Measurements from ENCODE around the gene SERHL2. TPM values are rescaled to one million over a fixed set of nuclear protein-coding genes. Genes with fewer than 3 reads are reported as not detected.
A peak's percentile ranks its signal among the peaks of the same experiment; 100 is the strongest.
"Not testable (repeated sequence)": the region's sequence is repeated elsewhere in the genome, so short reads cannot be mapped to it uniquely, and the experiment has no call there.

Gene SERHL2
- polyA plus RNA-seq, 1 donor, result 4.9 TPM

DNA sequence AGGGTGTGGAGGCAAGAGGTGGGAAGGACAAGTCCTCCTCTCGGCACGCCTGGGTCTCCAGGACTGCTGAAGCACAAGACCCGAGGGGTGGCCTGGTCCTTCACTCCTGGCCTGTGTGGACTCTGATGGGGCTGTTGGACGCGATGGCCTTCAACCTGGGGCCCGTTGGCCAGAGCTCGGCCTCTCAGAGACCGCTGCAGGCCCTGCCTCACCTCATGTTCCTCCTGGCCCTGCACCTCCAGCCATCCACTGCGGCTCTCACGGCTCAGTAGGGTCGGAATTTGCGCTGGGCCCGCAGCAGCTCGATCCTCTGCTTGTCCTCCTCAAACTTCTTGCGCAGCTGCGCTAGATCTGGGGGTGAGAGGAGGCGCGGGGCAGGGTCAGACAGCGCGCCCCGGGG lies 20.7 kb downstream of the SERHL2 start:
- not testable (repeated sequence) for DNase-seq

DNA sequence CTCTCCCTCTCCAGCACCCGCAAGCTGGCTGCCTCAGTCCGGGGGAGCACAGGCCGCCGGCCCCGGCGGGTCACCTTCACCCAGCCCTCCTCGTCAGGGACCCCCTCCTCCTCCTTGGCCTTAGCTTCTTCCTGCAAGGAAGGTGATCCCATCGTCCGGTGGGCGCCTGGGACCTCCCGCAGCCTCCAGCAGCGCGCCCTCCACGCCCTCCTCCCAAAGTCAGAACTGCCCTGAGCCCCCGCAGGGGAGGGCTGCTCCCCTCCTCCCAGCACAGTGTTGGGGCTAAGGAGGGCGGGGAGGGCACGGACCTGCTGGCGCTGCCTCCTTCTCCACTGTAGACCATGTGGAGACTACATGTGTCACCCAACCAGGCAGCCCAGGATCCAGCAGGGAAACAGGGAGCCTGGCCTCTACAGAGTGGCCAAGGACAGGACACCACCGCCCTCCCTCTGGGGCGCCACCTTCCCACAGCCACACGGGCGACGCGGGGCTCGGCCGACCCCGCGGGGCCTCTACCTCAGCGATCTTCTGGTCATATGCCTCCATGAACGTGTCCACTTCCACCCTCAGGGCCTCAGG lies 22.3 kb downstream of the SERHL2 start:
- DNase-seq, result not testable (repeated sequence)

GRCh38 chr22:42577141-42577540 lies 23.4 kb downstream of the SERHL2 start:
- not testable (repeated sequence) for DNase-seq

DNA sequence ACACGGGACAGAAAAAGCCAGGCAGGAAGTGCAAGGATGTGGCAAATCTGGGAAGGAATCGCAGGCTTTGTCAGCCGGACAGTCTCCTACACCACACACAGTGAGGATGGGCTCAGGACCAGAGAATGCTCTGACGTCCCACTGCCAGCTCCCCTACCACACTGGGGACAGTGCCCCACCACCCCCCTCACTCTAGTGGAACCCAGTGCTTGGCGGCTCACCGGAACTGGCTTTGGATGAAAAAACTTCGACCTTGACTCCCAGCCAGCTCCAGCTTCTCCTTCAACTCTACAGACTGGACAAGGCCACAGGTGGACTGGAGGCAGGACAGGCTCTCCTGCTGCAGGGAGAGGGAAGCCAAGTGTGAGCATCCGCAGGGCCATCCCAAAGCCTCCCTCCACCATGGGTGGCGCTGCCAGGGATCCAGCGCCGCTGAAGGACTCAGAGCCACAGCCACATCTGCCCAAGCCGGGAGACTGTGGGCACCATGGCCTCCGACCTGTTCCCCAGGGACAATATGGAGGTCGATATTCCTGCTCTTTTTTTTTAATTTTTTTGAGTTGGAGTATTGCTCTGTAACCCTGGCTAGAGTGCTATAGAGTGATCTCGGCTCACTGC lies 24.0 kb downstream of the SERHL2 start:
- no peak for DNase-seq

- DNase-seq, result not testable (repeated sequence)
Observed at GRCh38 chr22:42580040-42580439, 26.3 kb downstream of the SERHL2 start.

DNA sequence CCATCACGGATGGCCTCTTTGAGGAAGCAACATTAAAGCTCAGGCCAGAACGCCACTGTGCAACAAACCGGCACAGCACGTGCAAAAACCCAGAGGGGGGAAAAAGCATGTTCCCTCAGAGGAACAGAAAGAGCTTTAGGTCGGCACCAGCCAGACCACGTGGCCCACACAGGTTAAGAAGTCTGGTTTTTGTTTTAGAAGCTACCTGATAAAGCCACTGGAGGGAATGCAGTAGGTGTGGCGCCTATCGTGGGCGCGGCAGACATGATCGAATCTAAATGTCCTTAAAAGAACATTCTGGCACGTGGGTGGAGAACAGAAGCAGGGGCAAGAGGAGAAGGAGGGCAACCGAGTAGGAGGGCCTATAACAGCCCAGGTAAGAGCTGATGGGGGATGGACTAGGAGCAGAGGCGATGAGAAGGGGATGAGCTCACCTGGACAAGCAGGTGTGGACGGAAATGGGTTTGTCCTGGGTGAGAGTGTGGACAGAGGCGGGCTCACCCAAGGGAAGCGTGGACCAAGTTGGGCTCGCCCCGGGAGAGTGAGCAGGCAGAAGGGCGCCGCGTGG lies 27.5 kb downstream of the SERHL2 start:
- DNase-seq, result not testable (repeated sequence)

DNA sequence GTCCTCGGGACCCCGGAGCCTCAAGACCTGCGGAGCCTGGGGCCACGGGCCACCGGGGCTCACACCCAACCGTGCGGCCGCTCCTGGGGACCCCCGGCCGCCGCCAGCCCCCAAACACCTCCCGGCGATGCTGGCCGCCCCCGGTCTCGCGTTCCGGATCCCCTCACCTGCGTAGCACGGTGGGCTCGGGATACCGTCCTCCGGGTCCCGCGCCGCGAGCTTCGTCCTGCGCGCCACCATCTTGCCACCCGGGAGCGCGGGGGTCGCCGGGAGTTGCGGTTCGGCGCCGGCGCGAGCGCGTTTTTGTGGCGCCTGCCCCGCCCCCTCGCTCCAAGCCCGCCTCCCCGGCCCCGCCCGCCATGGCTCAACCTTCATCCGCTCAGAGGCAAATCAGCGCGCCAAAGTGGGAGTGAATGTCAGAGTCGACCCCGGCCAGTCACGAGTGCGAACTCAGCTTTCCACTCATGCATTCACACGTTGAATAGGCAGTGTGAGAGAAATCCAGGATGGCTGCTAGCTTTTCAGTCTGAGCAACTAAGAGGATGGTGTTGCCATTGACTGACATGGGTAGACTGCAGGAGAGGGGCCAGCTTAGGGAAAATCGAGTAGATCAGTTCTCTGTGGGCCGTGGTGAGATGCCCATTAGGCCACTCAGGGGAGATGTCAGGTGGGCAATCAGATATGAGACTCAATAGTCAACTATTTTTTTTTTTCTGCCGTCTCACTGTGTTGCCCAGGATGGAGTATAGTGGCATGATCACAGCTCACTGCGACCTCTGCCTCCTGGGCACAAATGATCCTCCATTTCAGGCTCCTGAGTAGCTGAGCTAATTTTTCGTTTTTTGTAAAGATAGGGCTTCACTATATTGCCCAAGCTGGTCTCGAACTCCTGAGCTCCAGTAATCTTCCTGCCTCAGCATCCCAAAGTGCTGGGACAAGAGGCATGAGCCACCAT lies 28.3 kb downstream of the SERHL2 start:
- peak; percentile 85 for DNase-seq

DNA sequence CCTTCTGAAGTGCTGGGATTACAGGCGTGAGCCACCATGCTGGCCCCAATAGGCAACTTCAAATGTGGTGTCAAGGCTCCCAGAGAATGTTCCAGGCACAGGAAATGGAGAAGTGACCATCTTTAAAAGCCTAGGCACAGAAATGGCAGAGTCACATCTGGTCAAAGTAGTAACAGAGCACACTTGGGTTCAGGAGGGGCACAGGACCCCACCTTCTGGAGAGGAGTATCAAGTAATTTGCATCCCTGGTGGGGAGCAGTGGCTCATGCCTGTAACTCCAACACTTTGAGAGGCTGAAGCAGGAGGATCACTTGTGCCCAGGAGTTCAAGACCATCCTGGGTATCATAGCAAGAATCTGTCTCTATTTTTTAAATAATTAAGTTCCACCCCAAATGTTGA lies 29.2 kb downstream of the SERHL2 start:
- no peak for DNase-seq

DNA sequence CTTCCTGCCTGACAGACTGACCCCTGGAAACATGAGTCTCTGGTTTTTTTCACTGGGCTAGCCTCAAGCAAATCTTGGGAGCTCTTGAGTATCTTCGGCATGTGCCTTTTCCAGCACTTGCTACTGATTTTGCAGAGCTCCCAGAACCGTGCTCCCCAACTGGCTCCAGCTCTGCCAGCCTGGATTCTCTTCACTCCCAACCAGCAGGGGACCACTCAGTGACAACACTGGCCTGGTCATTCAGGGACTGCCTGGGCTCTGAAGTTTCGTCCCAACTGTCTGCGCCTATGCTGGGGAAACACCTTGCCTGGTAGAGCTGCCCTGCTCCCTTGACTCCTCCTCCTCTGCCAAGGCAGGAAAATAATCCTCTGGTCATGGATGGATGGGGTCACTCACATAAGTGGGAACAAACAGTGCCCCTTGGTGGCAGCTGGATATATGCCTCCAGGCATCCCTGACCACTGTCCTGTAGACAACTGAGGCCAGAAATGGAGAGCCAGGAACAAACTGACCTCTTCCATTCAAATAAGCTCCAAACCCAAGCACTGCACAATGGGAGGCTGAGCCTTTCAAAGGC lies 30.7 kb downstream of the SERHL2 start:
- DNase-seq, result no peak

- DNase-seq, result no peak
Observed at GRCh38 chr22:42585096-42585495, 31.3 kb downstream of the SERHL2 start.

- no peak for DNase-seq
Observed at GRCh38 chr22:42586381-42586780, 32.6 kb downstream of the SERHL2 start.

DNA sequence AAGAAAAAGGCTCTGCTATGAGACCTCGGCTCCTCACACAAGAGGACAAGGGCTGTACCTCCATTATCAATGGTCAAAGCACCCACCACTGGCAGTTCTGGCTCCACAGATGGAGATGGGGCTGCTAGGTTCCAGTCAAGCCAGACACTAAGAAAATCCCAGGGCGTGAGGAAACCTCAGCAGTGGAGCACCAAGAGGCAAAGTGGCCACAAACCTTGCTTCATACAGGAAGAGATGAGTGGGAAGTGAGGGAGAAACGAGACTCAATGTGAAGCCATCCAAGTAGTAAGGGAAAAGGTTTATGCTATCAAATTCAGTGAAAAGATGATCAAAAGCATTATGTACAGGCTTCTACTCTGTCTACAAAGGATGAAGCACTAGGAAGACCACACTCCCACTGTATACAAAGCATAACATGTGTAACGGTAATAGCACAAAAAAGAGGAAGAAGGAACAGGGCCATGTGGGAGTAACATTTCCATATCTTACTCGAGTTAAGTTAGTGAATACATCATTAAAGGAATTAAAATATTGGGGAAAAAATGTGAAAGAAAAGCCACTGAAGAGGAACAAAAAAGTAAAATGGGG lies 33.9 kb downstream of the SERHL2 start:
- no peak for DNase-seq

- DNase-seq, result no peak
Observed at GRCh38 chr22:42591987-42592386, 38.2 kb downstream of the SERHL2 start.

DNA sequence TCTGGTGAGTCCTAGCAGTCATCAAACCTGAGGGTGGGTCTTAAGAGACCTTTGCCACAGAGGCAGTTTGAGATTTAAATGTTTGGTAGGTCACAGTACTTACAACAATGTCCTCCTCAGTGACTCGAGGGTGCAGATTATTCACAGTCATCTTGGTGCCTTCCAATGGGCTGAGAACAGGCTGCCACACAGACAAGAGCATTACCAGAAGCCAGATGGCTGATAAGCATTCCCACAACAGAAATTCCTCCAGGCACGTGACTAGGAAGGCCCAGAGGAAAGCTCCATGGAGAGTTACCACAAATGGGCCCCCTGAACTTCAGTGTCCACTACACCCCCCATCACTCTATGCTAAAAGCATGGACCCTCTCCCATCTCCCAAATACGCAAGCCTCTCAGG lies 41.7 kb downstream of the SERHL2 start:
- DNase-seq, result no peak

DNA sequence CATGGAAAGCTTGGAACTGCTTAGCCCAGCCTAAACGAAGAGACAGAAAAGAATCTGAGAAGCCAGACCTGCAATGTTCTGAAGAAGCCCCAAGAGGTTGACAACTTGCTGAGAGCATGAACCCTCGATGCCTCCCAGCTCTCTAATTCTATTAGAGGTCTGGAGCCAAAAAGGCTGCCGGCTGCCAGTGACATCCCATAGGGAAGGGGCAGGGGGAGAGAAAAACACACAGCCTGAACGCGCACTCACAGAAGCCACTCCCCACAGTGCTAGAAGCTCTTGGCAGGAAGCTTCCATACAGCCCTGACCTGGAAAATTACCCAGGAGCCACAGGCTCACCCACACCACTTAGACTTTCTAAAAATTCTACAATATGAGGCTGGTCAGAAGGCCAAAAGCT lies 42.6 kb downstream of the SERHL2 start:
- peak; percentile 56 for DNase-seq

DNA sequence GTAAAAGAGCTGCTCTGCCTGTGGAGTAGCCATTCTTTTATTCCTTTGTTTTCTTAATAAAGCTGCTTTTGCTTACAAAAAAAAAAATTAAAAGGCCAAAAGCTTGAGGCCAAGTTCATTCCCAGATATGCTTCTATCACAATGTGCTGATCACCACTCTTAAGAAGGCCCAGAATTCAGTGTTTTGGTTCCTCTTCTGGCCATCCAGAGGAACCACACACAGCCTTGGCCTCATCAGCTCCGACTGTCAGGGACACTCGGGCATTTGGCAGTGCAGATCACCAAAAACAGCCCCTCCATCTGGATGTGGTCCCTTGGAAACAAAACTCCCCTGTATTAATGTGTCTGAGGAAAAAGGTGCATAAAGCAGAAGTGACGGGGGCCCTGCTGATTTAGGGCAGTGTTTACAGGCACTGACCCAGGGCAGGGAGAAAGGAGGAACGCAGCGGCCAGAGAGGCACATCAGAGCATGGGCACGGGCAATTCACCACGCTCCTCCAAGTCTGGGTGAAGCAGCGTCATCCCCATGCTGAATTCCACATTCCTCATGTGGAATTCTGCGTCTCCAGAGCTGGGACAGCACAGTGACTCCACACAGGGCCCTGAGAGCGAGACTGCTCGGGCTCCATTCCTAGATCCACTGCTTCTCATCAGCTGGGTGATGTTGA lies 43.2 kb downstream of the SERHL2 start:
- no peak for DNase-seq

- DNase-seq, result no peak
Observed at GRCh38 chr22:42601879-42602465, 48.2 kb downstream of the SERHL2 start.

DNA sequence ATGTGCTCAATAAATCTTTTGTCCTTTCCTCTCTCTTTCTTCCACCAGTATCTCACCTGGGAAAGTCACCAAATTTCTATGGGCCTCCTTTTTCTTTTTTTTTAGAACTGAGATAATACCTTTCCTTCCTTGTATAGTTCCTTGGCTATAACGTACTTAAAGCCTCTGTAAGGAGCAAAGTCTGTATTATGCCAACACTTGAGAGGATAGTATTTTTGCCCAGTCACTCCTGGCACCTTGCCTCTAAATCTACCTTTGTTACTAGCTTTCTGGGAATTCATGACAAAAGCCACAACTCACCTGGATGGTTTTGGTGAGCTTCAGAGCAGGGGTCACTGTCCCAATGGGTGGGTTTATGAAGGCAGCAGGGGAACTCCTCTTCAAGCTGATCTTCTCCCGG lies 48.7 kb downstream of the SERHL2 start:
- DNase-seq, result no peak

DNA sequence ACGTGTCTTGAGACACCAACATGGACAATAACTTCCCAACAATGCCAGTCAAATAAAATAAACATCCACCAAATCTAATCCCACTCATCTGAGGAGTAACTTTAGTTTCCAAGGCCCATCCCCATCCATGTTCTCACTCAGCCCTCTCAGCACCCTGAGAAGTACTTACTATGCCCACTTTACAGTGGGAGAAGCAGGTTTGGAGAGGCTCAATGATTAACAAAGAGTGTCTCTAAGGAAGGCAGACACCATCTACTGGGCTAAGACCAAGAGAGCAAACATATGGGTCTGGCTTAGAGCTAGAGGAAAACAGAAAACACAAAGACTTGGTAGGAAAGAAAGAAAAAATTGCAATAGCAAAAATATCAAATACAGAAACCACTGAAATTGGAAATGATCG lies 49.7 kb downstream of the SERHL2 start:
- DNase-seq, result no peak

GRCh38 chr22:42604403-42604802 lies 50.6 kb downstream of the SERHL2 start:
- DNase-seq, result no peak

- not testable (repeated sequence) for DNase-seq
Observed at GRCh38 chr22:42607641-42608040, 53.9 kb downstream of the SERHL2 start.

Measured in hindlimb muscle (tissue), 1 donor.